Stimulated activated CD4-positive, alpha-beta T cell treated with anti-CD3 and anti-CD28 coated beads, Interleukin-4, amount 100 ng/mL, for 1 hour (primary cell): ENCODE measurements around the gene TMEM151A.
"Not testable (repeated sequence)": the region's sequence is repeated elsewhere in the genome, so short reads cannot be mapped to it uniquely, and the experiment has no call there.

Source experiments
- DNase-seq: peaks from one replicate; pipeline ENCODE4 v3.0.0-alpha.2; 2020

The TMEM151A gene

DNA sequence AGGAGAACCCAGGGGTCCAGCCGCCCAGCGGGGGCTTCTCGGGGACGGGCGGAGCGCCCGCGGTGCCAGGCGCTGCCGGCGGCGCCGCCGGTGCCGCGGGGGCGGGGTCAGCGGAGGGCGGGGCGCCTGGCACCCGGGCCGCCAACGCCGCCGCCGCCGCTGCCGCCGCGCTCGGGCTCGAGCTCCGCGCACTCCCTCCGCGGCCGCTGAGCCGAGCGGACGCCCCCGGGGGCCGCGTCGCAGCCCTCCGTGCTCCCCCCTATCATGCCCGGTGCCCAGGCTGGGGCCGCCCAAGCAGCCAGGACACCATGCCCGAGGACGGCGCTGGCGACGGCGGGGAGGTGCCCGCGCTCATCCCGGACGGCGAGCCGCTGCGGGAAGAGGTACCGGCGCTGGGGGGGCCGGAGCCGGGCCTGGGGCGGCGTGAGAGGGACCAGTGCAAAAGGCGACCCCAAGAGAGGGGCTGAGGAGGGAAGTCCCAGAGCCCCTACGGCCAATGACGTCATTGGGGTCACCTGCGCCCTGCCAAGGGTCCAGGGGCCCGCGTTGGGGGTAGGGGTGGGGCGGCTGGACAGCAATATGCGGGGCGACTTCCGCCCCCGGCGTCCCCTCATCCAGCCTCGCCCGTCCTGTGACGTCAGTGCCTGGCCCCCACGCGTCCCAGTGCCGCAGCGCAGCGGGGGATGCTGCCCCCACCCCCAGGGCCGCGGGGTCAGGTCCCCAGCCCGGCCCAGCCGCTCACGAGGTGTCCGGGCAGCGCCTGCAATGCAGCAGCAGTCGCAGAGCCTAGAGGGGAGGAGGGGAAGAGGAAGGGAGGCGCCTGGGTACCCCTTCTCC, at the start of gene TMEM151A:
Gene TMEM151A, plus strand, starts transcription at position 189 of the 837 bp plus-strand sequence. Its CDS starts 120 bp downstream, at position 309.
- DNase-seq, result peak; percentile 50

DNA sequence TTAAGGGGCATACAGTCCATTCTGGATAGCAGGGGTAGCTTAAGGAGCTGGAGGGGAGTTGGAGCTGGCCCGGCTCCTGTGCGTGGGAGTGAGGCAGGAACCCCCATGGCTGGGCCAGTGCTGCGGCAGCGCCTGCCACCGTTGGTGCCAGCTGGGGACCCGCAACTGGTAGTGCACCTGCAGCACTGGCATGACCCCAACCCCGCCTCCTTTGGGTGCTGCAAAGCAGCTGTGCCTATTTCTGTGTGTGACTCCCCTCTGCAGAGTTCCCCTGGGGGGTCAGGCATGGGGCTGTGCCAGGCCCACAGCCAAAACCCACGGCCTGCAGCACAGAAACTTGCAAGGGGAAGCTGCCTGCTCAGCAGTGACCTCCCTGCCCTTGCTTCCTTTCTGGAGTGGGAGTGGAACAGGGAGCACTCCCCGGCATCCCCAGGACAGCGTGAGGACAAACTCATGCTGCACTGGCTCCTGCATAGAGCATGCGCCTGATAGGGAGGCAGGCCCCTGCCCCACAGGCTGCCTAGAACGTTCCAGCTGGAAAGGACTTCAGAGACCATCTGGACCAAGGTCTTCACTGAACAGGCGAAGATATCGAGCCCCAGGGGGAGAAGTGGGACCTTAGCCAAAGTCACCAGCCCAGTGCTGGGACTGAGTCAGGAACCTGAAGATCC, 49.5 kb upstream of the TMEM151A start:
- no peak for DNase-seq

DNA sequence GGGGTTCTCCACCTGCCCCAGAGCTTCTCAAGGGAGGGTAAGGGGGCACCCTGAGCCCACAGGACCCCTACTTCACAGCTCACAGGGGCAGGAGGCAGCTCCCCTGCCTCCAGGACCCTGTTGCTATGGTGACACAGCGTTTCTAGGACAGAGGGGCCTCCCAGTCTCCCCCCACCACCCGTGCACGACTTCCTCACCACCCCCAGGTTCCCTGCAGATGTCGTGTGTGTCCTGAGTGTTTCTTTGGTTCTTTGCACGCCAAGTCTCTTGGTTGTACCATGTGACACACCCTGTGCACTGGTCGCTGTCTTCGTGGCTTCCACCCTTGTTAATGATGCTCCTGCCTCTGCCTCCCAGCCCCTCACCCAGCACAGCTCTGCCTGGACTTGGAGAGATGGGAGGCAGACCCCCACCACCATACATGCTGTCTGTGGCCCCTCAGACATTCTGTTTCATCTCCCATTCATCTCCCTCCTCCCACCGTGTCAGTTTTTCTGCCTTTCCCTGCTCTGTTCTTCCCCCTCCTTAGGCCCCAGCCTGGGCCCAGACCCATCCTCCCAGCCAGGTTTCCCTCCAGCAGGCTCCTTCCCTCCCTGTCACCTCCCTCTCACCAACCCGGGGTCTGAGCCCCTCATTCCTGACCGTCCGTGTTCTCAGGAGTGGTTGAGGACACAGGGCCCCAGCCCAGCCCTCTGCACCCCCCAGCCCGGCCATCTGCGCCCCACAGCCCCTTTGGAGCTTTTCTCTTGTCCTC, 47.7 kb upstream of the TMEM151A start:
- DNase-seq, result no peak

DNA sequence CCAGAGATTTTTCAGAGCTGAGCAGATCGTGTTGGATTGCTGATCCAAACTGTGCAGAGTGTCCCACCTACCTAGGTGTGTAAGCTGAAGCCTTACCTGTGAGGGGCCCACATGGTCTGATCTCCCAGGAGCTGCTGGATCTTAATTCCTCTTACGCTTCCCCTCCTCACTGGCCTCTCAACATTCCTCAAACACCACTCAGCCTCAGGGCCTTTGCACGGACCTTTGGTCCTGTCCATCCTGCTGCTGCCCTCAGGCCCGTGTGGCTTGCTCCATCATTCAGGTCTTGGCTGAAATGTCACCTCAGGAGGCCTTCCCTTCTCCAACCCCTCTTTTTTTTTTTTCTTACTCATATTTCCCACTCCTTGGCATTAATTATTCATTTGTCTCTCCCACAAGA, 44.4 kb upstream of the TMEM151A start:
- DNase-seq, result no peak

DNA sequence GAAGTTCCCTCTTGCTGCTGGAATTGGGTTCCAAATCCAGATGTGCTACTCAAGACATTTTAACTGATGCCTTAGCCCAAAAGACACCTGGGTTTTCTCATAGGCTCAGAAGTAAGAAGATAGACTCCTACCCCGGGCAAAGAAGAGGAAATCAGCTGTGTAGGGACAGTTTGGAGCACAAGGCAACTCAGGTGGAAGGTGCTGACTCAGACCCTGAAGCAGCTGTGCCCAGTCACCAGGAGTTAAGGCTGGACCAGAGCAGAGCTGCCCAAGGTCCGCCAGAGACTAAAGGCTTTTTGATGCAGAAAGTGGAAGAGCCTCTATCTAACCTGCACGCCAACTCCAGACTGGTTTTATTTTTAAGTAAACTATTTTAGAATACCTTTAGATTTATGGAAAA, 43.9 kb upstream of the TMEM151A start:
- DNase-seq, result no peak

DNA sequence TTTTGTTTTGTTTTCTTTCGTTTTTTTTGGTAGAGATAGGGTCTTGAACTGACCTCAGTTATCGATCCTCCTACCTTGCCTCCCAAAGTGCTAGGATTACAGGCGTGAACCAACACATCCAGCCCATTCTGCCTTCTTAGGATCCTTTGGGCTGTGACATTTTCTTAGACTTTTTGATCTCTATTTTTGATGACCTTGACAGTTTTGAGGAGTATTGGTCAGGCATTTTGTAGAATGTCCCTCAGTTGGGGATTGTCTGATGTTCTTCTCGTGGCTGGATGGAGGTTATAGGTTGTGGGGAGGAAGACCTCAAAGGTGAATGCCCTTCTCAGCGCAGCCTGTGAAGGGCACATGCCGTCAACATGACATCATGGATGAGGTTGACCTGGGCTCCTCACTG, 42.8 kb upstream of the TMEM151A start:
- no peak for DNase-seq

DNA sequence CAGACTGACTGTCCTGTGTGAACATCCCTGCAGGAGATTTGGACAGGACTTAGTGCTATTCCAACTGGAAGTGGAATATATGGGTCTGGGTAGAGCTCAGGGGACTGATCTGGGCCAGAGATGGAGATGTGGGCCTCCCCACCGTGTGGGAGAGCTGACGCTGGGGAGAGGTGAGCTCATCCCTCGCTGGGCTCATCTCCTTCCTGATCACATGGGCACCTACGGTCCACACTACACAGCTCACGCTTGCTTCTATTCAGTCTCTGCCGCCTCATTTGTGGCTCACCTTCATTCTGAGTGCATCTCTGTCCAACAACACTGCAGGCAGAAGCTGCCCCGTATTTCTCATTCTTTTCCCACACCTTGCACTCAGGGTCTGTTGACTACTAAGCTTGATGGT, 39.9 kb upstream of the TMEM151A start:
- DNase-seq, result no peak

DNA sequence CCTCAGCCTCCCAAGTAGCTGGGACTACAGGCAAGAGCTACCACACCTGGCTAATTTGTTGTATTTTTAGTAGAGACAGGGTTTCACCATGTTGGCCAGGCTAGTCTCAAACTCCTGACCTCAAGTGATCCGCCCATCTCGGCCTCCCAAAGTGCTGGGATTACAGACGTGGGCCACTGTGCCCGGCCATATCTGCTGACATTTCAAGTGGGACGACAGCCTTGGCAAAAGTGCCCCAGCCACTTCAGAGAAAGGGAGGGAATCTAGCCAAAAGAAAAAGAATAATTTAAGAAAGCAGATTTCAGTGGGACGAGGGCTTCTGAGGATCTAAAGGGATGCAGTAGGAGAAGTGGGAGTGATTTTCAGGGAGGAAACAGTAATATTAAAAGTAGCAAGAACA, 38.6 kb upstream of the TMEM151A start:
- DNase-seq, result not testable (repeated sequence)

DNA sequence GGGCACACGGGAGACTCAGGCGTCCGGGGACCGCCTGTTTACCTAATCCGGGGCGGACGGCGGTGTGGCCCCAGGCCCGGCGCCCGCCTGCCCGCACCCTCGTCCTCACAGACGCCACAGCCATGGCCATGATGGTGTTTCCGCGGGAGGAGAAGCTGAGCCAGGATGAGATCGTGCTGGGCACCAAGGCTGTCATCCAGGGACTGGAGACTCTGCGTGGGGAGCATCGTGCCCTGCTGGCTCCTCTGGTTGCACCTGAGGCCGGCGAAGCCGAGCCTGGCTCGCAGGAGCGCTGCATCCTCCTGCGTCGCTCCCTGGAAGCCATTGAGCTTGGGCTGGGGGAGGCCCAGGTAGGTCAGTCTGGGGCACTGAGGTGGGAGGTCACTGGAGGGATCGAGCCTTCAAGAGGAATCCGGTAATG, 33.2 kb upstream of the TMEM151A start:
- DNase-seq, result no peak

DNA sequence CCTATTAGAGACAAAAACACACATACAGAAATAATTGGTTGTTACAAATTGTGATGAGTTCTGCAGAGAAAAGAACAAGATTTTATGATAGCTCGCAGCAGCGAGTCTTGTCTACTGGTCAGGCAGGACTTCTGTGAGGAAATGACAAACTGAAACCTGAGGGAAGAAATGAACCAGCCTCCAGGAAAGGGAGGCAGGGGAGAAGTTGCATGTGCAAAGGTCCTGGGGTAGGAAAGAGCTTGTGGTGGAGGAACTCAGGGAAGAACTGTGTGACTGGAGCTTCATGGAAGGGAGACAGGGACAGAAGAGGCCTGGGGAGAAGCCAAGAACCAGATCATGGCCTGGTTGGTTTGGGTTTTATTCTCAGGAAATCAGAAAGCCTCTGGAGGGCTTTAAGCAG, 32.5 kb upstream of the TMEM151A start:
- no peak for DNase-seq

DNA sequence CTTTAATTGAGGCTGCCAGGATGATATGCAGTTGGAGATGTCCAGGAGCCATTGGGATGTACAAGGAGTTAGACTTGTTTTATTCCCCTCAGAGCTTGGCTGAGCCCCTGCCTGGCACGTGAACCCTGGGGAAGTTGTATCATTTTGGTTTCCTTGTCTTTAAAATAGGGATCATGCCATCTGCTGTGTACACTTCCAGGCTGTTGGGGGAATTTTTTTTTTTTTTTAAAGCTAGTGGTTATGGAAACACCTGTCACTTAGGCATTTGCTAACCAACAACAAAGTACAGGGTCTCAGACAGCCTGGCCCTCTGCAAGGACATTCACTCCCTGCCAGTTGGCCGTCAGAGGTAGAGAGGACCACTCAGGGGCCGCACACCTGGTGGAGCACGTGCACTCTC, 31.7 kb upstream of the TMEM151A start:
- no peak for DNase-seq

DNA sequence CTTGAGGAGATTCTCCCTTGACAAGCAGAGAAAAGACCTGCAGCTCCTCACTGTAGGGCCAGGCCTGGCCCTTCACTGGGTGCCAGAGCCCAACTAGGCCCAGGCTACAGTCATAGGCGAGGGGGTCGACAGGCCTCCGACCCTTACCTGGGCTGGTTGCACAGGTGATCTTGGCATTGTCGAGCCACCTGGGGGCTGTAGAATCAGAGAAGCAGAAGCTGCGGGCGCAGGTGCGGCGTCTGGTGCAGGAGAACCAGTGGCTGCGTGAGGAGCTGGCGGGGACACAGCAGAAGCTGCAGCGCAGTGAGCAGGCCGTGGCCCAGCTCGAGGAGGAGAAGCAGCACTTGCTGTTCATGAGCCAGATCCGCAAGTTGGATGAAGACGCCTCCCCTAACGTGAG, 30.1 kb upstream of the TMEM151A start:
- DNase-seq, result no peak

DNA sequence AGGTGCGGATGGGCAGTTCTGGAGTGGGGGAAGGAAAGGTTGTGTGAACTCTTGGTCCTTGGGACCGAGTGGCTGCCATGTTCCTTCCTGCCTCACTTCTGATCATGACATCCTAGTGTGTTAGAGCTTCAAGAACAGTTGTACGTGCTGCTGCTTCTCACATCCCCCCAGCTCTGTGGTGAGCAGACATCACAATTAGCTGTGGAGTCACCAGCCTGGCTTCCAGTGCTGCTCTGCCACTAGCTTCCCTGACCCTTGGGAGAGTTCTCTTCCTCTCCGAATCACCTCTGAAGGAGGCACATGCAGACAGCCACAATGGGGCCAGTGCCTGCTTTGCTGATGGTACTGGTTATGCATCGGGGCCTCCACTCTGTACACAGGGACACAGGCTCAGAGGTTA, 29.5 kb upstream of the TMEM151A start:
- no peak for DNase-seq

DNA sequence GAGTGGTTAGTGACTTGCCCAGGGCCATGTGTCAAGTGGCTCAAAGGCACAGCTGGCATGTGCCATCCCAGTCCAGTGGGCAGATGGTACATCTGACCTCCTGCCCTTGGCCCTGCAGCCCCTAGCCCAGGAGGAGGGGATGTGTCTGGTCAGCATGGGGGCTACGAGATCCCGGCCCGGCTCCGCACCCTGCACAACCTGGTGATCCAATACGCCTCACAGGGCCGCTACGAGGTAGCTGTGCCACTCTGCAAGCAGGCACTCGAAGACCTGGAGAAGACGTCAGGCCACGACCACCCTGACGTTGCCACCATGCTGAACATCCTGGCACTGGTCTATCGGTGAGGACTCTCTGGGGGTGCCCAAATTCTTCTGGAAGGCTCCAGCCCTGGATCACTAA, 29.0 kb upstream of the TMEM151A start:
- DNase-seq, result no peak

DNA sequence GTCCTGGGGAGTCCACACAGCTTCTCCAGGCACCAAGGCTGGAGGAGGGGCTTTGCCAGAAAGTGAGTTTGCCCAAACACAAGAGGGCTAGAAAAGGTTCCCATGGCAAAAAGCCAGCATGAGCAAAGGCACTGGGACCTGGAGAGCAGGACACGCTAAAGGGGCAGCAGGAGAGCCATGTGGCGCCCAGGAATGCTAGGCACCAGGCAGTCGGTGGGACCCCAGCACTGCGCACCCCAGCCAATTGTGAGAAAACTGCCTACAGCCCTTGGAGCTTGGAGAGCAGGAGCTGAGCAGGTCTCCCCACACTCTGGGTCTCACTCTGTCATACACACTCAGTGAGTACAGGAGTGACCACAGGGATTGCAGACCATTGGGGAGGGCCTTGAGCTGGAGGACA, 28.5 kb upstream of the TMEM151A start:
- DNase-seq, result no peak

DNA sequence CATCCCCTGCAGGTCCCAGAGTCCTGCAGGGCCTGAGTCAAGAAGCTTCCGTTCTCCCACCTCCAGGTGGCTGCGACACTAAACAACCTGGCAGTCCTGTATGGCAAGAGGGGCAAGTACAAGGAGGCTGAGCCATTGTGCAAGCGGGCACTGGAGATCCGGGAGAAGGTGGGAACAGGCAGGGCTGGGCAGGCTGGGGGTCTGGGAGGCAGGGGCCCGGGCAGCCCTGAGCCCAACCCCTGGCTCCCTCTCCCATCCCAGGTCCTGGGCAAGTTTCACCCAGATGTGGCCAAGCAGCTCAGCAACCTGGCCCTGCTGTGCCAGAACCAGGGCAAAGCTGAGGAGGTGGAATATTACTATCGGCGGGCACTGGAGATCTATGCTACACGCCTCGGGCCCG, 27.9 kb upstream of the TMEM151A start:
- no peak for DNase-seq

DNA sequence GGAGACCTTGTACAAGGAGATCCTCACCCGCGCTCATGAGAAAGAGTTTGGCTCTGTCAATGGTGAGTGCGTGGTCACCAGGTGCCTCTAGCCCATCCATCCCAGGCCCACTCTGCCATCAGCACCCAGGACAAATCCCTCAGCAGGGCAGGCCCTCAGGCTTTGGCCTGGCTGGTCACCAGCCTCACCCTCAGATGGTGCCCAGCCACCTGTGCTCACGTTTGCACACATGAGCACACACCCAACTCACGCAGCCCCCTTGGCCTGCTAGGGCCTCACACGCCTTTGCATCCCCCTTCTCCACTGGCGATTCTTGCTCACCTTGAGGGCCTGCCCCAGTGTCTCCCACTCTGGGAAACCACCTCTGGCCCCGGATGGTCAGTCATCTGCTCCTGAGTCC, 27.3 kb upstream of the TMEM151A start:
- DNase-seq, result no peak

DNA sequence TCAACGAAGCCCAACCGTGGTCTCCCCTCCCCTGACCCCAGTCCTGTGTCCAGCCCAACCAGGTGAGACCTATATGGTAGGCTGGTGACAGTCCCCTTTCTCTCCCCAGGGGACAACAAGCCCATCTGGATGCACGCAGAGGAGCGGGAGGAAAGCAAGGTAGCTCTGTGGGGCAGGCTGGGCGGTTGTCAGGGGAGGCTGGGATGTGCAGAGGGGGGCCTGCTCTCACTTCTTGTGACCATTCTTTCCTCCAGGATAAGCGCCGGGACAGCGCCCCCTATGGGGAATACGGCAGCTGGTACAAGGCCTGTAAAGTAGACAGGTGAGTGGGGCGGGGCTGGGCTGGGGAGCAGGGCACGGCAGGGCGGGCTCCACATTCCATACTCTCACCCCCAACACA, 26.8 kb upstream of the TMEM151A start:
- DNase-seq, result peak; percentile 45

DNA sequence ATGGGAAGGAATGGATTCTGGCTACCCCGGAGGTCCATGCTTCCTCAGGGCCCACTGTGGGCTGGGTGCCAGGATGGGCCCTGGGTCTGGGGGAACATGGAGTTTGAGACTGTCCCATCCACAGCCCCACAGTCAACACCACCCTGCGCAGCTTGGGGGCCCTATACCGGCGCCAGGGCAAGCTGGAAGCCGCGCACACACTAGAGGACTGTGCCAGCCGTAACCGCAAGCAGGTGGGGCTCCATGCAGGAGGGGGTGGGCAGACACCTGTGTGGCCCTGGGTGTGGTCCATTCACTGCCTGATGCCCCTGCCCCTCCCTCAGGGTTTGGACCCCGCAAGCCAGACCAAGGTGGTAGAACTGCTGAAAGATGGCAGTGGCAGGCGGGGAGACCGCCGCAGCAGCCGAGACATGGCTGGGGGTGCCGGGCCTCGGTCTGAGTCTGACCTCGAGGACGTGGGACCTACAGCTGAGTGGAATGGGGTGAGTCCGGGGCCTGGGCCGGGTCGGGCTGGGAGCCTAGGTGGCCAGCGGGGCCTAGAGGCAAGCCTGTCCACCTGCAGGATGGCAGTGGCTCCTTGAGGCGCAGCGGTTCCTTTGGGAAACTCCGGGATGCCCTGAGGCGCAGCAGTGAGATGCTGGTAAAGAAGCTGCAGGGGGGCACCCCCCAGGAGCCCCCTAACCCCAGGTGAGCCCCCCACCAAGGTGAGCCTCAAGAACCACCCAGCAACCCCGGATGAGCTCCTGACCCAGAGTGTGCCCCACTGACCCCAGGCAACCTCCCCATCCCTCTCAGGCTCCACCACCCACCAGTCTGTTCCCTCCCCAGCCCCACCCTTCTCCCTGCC, 25.9 kb upstream of the TMEM151A start:
- no peak for DNase-seq

DNA sequence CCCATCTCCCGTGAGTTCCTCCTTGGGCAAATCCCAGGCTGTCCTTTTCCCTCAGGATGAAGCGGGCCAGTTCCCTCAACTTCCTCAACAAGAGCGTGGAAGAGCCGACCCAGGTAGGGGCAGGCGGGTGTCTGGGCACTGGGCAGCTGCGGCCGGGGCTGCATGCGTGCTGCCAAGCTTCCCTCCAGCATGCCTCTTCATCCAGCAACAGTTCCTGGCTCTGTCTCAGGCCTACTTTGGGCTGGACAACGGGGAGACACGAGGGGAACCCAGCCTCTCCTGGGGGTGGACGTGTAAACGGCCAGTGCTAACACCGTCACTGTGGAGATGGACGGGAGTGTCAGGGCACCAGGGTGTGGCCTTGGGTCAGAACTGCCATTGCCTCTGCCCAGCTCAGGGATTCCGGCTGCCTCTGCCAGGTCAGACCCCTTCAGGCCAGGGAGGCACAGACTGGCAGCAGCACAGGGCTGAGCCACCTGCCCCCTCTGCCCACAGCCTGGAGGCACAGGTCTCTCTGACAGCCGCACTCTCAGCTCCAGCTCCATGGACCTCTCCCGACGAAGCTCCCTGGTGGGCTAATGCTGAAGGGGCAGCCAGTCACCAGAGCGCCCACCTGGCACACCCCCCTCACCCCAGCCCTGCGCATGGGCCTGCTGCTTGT, 25.2 kb upstream of the TMEM151A start:
- DNase-seq, result no peak

DNA sequence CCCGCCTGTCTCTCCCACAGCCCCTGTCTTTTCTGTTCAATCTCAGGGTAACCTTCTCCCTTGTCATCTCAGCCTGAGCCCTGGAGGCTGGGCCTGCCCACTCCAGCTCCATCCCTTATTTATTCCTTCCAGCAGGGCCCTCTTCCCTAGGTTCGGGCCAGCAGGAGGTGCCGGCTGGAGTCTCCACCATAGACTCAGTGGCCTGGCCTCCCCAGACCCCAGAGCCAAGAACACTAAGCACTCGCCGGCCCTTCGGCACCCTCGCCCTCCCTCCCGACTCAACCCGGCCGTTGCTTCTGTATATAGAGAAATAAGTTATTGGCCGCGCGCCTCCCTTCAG, 24.7 kb upstream of the TMEM151A start:
- no peak for DNase-seq
